GM18526 (cell line): ENCODE measurements around the gene ACY1.

ENCODE experiments used
- POLR2A ChIP-seq: IDR thresholded peaks from 3 replicates; pipeline ENCODE4 v1.6.1; 2011; ENCODE audit not compliant: insufficient read length; ENCODE audit errors: extremely low read depth

ACY1 gene

DNA sequence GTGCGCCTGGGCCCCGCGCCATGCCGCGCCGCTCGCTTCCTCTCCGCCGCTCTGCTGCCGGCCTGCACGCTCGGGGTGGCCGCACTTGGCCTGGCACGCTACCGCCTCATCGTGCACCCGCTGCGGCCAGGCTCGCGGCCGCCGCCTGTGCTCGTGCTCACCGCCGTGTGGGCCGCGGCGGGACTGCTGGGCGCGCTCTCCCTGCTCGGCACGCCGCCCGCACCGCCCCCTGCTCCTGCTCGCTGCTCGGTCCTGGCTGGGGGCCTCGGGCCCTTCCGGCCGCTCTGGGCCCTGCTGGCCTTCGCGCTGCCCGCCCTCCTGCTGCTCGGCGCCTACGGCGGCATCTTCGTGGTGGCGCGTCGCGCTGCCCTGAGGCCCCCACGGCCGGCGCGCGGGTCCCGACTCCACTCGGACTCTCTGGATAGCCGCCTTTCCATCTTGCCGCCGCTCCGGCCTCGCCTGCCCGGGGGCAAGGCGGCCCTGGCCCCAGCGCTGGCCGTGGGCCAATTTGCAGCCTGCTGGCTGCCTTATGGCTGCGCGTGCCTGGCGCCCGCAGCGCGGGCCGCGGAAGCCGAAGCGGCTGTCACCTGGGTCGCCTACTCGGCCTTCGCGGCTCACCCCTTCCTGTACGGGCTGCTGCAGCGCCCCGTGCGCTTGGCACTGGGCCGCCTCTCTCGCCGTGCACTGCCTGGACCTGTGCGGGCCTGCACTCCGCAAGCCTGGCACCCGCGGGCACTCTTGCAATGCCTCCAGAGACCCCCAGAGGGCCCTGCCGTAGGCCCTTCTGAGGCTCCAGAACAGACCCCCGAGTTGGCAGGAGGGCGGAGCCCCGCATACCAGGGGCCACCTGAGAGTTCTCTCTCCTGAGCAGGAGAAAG lies 27.2 kb upstream of the ACY1 start:
- no peak for TF ChIP-seq POLR2A

- no peak for TF ChIP-seq POLR2A
These were observed 25.7 kb upstream of the ACY1 start for GRCh38 chr3:51957520-51958205.

- no peak for TF ChIP-seq POLR2A
These were observed 24.5 kb upstream of the ACY1 start for GRCh38 chr3:51958603-51959521.

GRCh38 chr3:51959651-51960050 lies 23.7 kb upstream of the ACY1 start:
- no peak for TF ChIP-seq POLR2A

DNA sequence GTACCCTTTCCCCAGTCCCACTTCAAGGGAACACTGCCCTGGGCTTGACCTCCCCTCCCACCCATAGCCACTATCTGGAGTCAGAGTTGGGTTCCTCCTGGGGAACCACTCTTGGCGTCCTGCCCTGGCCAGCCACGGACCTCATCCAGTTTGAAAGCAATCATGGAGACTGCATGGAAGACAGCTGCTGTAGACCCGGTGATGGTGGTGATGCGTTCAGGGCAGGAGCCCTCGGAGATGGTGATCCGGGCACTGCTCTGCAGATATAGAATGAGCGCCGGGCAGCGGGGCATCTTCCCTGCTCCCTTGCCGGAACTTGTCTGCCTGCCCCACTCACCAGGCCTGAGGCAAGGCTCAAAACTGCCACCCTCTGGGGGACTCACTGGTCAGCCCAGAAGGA lies 22.9 kb upstream of the ACY1 start:
- no peak for TF ChIP-seq POLR2A

DNA sequence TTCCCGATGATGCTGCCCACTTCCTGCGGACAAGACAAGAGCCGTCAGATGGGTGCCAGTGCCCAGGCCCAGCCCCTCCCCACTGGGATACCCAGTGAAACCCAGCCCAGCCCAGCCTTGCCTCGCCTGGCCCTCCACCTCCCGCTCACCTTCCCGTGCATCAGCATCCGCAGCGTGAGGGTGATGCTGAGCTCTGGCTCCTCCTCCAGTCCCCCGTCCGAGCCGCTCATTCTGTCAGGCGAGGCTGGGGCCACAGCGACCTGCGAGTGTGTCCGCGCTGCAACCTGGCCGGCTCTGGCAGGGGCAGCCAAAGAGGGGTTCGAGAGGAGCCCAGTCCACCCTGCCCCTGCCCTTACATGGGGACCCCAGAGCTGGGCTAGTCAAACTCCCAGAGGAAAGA lies 22.3 kb upstream of the ACY1 start:
- no peak for TF ChIP-seq POLR2A

DNA sequence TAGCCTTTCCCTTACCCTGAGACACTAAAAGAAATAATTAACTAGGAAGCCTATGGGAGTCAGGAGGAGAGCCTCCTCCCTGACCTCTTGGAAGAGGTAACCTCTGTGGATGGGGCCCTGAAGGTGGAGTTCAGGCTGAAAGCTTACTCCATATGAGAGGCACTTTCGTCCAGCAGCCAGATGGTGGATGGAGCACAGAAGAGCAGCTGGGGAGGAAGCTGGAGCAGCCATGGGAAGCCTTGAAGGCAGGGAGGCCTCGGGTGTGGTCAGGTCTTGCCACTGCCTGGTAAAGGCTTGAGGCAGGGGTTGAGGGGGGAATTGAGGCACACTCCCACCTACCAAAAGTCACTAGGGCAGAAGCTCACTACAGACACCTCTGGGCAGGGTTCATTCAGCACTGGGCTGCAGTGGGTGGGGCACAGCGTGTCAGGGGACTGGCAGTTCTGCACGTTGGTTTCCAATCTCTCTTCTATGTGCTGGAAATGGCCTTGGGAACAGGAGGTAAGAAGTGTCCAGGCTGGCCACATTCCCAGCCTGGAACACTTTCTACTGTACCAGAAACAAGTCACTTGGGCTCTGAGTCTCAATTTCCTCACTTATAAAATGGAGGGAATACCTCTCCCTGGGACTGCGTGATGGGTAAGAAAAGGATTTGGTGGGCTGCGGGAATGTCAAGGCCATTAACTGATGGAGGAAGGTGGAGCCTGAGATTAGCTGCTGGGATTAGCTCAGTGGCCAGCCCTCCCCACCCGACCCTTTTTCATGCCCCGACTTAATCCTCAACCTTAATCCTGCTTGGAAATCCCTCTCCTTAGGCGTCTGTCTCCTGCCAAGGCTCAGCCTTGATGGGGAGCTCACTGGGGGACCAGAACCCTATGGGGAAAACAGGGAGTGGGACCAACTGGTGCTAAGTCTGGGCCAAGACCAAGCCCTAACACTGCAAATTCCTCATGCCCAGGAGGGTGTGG lies 21.4 kb upstream of the ACY1 start:
- TF ChIP-seq POLR2A, result no peak

DNA sequence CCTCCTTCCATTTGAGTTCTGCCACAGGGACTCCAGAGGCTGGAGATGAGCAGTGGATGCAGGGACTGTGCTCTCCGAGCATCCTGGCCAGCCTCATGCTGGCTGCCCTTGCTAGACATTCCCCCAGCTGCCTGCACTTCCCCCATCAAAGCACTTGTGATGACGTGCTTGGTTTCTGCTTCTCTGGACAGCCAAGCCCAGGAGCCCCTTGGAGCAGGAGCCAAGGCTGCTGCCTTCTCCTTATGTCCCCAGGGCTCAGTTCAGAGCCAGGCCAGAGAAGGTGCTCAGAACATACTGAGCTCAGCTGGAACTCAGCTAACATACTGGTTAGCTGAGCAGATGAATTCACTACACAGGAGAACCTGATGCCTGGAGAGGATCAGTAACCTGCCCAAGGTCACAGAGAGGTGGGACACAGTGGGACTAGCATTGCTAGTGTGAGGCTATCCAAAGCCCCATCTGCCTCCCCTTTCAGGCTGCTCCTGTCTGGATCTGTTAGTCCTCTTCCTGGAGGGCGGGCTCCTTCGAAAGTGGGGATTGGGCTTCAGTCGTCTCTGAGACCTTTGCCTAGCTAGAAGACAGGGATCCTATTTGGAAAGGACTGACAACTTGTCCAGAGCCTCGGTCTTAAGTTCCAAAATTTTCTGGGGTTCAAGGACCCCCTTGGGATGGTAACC lies 20.3 kb upstream of the ACY1 start:
- TF ChIP-seq POLR2A, result no peak

GRCh38 chr3:51963951-51964451 lies 19.3 kb upstream of the ACY1 start:
- no peak for TF ChIP-seq POLR2A

DNA sequence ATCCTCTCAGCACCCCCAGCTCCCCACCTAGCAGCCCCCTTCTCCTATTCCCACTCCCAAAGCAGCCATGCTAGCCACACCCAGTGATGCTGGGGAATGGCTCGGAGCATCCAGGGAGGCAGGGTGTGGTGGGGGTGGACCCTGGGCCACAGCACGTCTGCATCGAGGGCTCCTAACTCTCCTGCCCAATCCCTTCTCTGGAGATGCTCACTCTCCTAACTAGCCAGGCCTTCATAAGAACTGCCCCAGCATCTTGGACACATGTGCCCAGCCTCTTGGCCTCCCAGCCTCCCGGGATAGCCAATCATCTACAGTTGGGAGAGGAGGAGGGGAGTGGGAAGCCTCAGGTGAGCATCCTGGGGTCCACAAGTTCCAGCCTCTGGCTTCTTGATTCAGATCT lies 18.8 kb upstream of the ACY1 start:
- no peak for TF ChIP-seq POLR2A

DNA sequence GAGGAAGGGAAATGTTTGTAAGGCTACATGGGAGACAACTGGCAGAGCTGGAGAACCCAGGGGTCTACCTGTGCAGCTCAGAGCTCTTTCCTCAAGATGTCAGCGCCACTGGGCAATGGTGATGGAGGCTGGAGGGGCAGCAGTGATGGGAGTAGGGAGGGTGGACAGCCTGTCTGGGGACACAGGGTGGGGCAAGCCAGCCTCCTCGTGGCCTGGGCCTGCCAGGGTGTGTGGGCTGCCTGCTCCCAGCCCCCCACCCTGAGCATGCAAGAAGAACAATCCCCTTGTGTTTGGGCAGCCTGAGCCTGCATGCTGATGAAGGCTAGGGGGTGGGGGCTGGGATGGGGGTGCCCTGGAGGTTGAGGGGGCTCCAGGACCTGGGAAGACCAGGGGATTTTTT lies 17.3 kb upstream of the ACY1 start:
- no peak for TF ChIP-seq POLR2A

DNA sequence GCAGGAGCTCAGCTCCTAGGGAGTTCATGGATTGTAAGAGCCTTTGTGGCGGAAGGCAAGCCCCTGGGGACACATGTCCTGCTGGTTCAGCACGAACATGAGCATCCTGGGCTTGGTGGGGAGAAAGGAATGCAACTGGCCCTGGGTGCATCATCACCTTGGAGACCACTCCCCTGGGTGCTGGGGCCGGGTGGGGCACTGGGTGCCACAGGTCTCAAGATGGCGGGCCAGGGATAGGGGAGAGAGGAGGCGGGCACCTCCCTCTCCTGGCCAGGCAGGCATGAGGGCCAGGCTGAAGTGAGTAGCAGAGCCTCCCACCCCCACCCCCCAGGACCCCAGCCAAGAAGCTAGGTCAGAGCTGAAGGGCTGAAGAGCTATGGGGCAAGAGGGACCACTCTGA lies 16.8 kb upstream of the ACY1 start:
- no peak for TF ChIP-seq POLR2A

DNA sequence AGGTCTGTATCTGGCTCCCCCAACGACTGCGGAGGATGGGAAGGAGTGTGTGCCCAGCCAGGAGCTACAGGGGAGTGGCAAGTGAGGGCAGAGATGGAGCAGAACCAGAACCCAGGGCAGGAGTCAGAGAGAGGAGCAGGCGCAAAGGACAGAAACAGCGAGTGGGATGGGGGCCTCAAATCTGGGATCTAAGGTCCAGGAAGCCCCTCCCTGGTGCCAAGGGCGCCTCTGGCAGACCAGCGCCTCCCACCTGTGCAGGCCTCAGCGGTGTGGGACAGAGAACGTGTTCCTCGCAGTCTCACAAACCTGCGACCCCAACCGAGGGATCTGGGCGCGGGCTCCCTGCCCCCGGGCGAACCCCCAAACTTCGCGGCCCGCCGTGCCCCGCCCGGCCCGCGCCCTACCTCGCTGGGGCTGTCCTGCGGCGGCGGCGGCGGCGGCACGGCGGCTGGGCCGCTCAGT lies 16.4 kb upstream of the ACY1 start:
- TF ChIP-seq POLR2A, result no peak
